Smooth muscle cell of the pulmonary artery (primary cell): ENCODE measurements around the gene ZNF385B. TPM values are rescaled to one million over a fixed set of nuclear protein-coding genes. Genes with fewer than 3 reads are reported as not detected.

Source experiments
- total RNA-seq: library from RNA; depleted of rRNA; stranded (reverse); fragments of >200 nt; gene quantifications from 2 replicates; pipeline ENCODE4 v1.2.3, GENCODE V29; 2014

The ZNF385B gene
- not detected in 2 replicates for total RNA-seq

GRCh38 chr2:179861416-179862067 lies at the start of gene ZNF385B:
TSS of gene ZNF385B (minus strand) at chr2:179861612.

Other genes starting within 250 kb of the ZNF385B start
- gene CWC22, start 145.7 kb upstream of the ZNF385B start, total RNA-seq = 13.0 and 19.6 TPM in 2 replicates